Neural cell (in vitro differentiated cells): Measurements from ENCODE around the gene TEX2. TPM values are rescaled to one million over a fixed set of nuclear protein-coding genes. Genes with fewer than 3 reads are reported as not detected.
A peak's percentile ranks its signal among the peaks of the same experiment; 100 is the strongest.

Source experiments
- H2AFZ ChIP-seq: fragments of 200-600, 300-800 bp; sonication (generic), shearing (Covaris generic); 2 replicates; pipeline ENCODE4 v1.6.0; 2014; ENCODE audit warnings: low read depth, mild to moderate bottlenecking, antibody characterized with exemption, low read length, moderate library complexity
- H3F3A ChIP-seq: fragments of 200-600 bp; shearing (Covaris generic); 2 replicates; pipeline ENCODE4 v1.6.1; 2016; ENCODE audit warnings: mild to moderate bottlenecking, moderate library complexity, mixed read lengths, antibody characterized with exemption, low read length; ENCODE audit not compliant: insufficient read depth, poor library complexity, severe bottlenecking
- H3K27ac ChIP-seq: fragments of 200-600, 300-800 bp; sonication (generic), shearing (Covaris generic); 2 replicates; pipeline ENCODE4 v1.5.1; 2014; ENCODE audit warnings: mild to moderate bottlenecking, low read length, moderate library complexity
- H3K27me3 ChIP-seq: fragments of 300-800, 200-600 bp; sonication (generic), shearing (Covaris generic); 2 replicates; pipeline ENCODE4 v1.6.0; 2014; ENCODE audit warnings: mild to moderate bottlenecking, low read depth, low read length, moderate library complexity; ENCODE audit not compliant: insufficient read depth
- H3K36me3 ChIP-seq: fragments of 300-800, 200-600 bp; sonication (generic), shearing (Covaris generic); 2 replicates; pipeline ENCODE4 v1.5.1; 2014; ENCODE audit warnings: mild to moderate bottlenecking, antibody characterized with exemption, low read length, moderate library complexity; ENCODE audit not compliant: insufficient read depth
- H3K4me2 ChIP-seq: fragments of 300-800, 200-600 bp; sonication (generic), shearing (Covaris generic); 2 replicates; pipeline ENCODE4 v1.6.0; 2014; ENCODE audit warnings: mild to moderate bottlenecking, low read length
- H3K4me3 ChIP-seq: fragments of 300-800, 200-600 bp; sonication (generic), shearing (Covaris generic); 2 replicates; pipeline ENCODE4 v1.5.1; 2014; ENCODE audit warnings: mild to moderate bottlenecking, low read length, moderate library complexity
- H3K79me2 ChIP-seq: fragments of 200-600 bp; shearing (Covaris generic); replicated peaks from 2 replicates; pipeline ENCODE4 v1.6.0; 2014; ENCODE audit warnings: mild to moderate bottlenecking, low read length, moderate library complexity; ENCODE audit not compliant: insufficient read depth
- H3K9ac ChIP-seq: fragments of 300-800, 200-600 bp; sonication (generic), shearing (Covaris generic); 2 replicates; pipeline ENCODE4 v1.6.1; 2016; ENCODE audit warnings: mild to moderate bottlenecking, low read length, mixed read lengths
- H3K9me2 ChIP-seq: fragments of 200-600 bp; shearing (Covaris generic); 2 replicates; pipeline ENCODE4 v1.6.1; 2016; ENCODE audit warnings: mild to moderate bottlenecking, low read length, mixed read lengths; ENCODE audit not compliant: insufficient read depth
- H3K9me3 ChIP-seq: fragments of 200-600, 300-800 bp; sonication (generic), shearing (Covaris generic); 2 replicates; pipeline ENCODE4 v1.6.1; 2016; ENCODE audit warnings: mild to moderate bottlenecking, mixed run types, low read length, moderate library complexity, mixed read lengths
- H4K20me1 ChIP-seq: fragments of 200-600 bp; shearing (Covaris generic); 2 replicates; pipeline ENCODE4 v1.6.1; 2016; ENCODE audit warnings: mild to moderate bottlenecking, mixed run types; ENCODE audit not compliant: insufficient read depth
- EP300 ChIP-seq: fragments of 450-650 bp; conservative IDR thresholded peaks from 2 replicates; pipeline ENCODE4 v1.6.1; 2014; ENCODE audit warnings: antibody characterized with exemption, mild to moderate bottlenecking, moderate library complexity; ENCODE audit not compliant: poor library complexity, severe bottlenecking
- EZH2 ChIP-seq: fragments of 200-600, 300-800 bp; shearing (Covaris generic), sonication (generic); IDR thresholded peaks from 2 replicates; pipeline ENCODE4 v1.6.1; 2014; ENCODE audit warnings: antibody characterized with exemption, low read length, borderline replicate concordance, mild to moderate bottlenecking; ENCODE audit not compliant: insufficient read depth, poor library complexity, severe bottlenecking
- MXI1 ChIP-seq: fragments of 450-650 bp; conservative IDR thresholded peaks from 2 replicates; pipeline ENCODE4 v1.6.1; 2014; ENCODE audit warnings: antibody characterized with exemption, mild to moderate bottlenecking; ENCODE audit not compliant: poor library complexity, severe bottlenecking
- POLR2AphosphoS5 ChIP-seq: IDR thresholded peaks from 2 replicates; pipeline ENCODE4 v1.6.1; 2012
- RAD21 ChIP-seq: fragments of 450-650 bp; conservative IDR thresholded peaks from 2 replicates; pipeline ENCODE4 v1.6.1; 2014; ENCODE audit warnings: antibody characterized with exemption, mild to moderate bottlenecking, moderate library complexity
- SMC3 ChIP-seq: fragments of 450-650 bp; conservative IDR thresholded peaks from 2 replicates; pipeline ENCODE4 v1.6.1; 2014; ENCODE audit warnings: antibody characterized with exemption, mild to moderate bottlenecking, moderate library complexity; ENCODE audit not compliant: poor library complexity
- TAF1 ChIP-seq: IDR thresholded peaks from 2 replicates; pipeline ENCODE4 v1.6.1; 2012; ENCODE audit warnings: low read depth
- polyA plus RNA-seq: library from polyadenylated mRNA; depleted of rRNA; stranded (reverse); fragments of >200 nt; gene quantifications from 2 replicates; pipeline ENCODE4 v1.2.3, GENCODE V29; 2014
- TF ChIP-seq, protein P1 (sequence below): IDR thresholded peaks from 2 replicates; pipeline ENCODE4 v1.6.1; 2012; ENCODE audit warnings: borderline replicate concordance
- TF ChIP-seq, protein P2 (sequence below): fragments of 450-650 bp; IDR thresholded peaks from 2 replicates; pipeline ENCODE4 v1.5.1; 2014; ENCODE audit warnings: antibody characterized with exemption, mild to moderate bottlenecking, moderate library complexity; ENCODE audit not compliant: poor library complexity, severe bottlenecking

TEX2 gene
- polyA plus RNA-seq, 1 donor from 2014 or later, result 19.7 TPM

DNA sequence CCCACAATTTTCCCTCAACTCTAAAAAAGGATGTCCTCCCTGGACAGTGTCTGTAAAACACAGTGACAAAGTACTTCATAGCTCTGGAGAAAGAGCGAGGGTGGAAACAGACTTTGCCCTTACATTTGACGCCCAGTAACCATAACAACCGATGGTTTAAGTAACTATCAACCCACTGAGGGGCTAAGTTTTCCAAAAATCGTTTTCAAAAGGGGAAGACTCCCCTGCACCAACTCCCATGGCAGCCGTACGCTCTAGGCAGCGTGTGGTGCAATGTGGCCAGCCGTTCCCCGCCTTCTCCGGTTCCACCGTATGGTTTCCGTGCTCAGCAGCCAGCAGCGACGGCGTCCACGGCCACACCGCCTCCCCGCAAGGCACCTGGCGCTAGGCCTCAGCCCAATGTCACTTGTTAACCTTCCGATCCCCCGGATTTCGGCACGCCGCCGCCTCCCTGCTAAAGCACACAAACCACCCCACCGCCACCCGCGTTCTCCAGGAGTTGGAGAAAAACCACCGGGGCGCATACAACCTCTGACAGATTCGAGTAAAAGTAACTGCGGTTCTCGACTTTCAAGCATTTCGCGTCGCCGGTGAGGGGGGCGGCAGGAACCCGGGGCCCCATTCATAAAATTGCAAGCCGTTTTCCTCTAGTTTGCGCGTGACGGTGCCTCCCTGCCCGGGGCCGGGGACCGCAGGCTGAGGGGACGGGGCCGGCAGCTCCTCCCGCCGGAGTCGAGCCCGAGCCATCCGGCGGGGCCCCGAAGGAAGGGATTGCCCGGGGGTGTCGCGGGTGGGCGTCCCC, 661 bp downstream of the TEX2 start:
- Histone ChIP-seq H3K9me3 (no peaks in the 10 kb centered on the region), H3K4me2 (peak overlapping the region; percentile 71), H3K27ac (peak overlapping the region; percentile 20)

DNA sequence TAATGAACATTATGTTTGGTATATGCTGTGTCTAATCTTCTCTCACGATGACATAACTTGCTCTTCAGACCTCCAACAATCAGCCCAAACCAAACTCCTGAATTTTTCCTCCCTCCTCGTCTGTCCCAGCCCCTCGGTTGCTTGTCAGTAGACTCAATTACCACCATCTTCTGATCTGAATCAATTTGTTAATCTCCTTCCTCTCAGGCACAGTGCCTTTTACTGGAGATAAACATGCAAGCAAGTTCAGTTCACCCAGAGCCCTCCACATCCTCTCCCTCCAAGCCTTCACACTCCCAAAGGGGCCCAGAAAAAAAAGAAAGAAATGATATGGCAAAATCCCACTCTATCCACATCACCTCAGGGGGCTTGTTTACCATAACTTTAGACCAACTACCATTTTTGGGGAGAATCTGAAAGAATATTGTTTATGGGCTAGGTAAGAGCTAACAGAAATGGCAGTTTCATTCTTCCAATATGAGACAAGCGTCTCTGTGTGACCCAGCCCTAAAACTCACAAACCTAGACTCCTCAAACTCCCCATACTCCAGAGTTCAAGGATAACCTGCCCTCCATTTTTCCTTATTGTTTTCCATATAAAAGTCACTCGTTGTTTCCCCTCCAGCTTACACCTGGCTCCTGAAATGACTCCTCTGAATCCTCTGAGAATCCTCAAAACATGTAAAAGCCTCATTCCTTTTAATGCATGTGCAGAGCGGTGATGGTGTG, 1.5 kb downstream of the TEX2 start:
- Histone ChIP-seq H3K4me3 (peak overlapping the region; percentile 96), H3F3A (no peaks in the 10 kb centered on the region), H3K27ac (no peak overlapping the region), H4K20me1 (no peaks in the 10 kb centered on the region), H3K9me2 (no peaks in the 10 kb centered on the region), H3K27me3 (peaks cover 5% of the 10 kb centered on the region), H3K36me3 (no peaks in the 10 kb centered on the region), H3K4me2 (peak overlapping the region; percentile 71), H3K9ac (peak overlapping the region; percentile 68), H3K9me3 (no peaks in the 10 kb centered on the region), H3K79me2 (peaks cover 6% of the 10 kb centered on the region), H2AFZ (no peak overlapping the region)
- TF ChIP-seq RAD21 (no peak), SMC3 (no peak), EP300 (no peak), EZH2 (no peak), POLR2AphosphoS5 (no peak), MXI1 (no peak), TAF1 (no peak)
- TF ChIP-seq, protein P1, sequence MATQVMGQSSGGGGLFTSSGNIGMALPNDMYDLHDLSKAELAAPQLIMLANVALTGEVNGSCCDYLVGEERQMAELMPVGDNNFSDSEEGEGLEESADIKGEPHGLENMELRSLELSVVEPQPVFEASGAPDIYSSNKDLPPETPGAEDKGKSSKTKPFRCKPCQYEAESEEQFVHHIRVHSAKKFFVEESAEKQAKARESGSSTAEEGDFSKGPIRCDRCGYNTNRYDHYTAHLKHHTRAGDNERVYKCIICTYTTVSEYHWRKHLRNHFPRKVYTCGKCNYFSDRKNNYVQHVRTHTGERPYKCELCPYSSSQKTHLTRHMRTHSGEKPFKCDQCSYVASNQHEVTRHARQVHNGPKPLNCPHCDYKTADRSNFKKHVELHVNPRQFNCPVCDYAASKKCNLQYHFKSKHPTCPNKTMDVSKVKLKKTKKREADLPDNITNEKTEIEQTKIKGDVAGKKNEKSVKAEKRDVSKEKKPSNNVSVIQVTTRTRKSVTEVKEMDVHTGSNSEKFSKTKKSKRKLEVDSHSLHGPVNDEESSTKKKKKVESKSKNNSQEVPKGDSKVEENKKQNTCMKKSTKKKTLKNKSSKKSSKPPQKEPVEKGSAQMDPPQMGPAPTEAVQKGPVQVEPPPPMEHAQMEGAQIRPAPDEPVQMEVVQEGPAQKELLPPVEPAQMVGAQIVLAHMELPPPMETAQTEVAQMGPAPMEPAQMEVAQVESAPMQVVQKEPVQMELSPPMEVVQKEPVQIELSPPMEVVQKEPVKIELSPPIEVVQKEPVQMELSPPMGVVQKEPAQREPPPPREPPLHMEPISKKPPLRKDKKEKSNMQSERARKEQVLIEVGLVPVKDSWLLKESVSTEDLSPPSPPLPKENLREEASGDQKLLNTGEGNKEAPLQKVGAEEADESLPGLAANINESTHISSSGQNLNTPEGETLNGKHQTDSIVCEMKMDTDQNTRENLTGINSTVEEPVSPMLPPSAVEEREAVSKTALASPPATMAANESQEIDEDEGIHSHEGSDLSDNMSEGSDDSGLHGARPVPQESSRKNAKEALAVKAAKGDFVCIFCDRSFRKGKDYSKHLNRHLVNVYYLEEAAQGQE, result no peak
- TF ChIP-seq, protein P2, sequence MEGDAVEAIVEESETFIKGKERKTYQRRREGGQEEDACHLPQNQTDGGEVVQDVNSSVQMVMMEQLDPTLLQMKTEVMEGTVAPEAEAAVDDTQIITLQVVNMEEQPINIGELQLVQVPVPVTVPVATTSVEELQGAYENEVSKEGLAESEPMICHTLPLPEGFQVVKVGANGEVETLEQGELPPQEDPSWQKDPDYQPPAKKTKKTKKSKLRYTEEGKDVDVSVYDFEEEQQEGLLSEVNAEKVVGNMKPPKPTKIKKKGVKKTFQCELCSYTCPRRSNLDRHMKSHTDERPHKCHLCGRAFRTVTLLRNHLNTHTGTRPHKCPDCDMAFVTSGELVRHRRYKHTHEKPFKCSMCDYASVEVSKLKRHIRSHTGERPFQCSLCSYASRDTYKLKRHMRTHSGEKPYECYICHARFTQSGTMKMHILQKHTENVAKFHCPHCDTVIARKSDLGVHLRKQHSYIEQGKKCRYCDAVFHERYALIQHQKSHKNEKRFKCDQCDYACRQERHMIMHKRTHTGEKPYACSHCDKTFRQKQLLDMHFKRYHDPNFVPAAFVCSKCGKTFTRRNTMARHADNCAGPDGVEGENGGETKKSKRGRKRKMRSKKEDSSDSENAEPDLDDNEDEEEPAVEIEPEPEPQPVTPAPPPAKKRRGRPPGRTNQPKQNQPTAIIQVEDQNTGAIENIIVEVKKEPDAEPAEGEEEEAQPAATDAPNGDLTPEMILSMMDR, result no peak

More for the DNA sequence above, 661 bp downstream of the TEX2 start:
- peak overlapping the region; percentile 96 for H3K4me3 ChIP-seq
- peak overlapping the region; percentile 68 for H3K9ac ChIP-seq
- peaks cover 5% of the 10 kb centered on the region for H3K27me3 ChIP-seq
- no peaks in the 10 kb centered on the region for H3K36me3 ChIP-seq
- H2AFZ ChIP-seq, result peak overlapping the region; percentile 51
- H3K79me2 ChIP-seq, result peaks cover 6% of the 10 kb centered on the region
- H4K20me1 ChIP-seq, result no peaks in the 10 kb centered on the region
- TF ChIP-seq MXI1, result peak; percentile 61
- TF ChIP-seq SMC3, result peak; percentile 19
- TF ChIP-seq, protein P2, result no peak
- peak; percentile 32 for TF ChIP-seq RAD21
- no peak for TF ChIP-seq EP300
- H3F3A ChIP-seq, result no peaks in the 10 kb centered on the region
- no peaks in the 10 kb centered on the region for H3K9me2 ChIP-seq
